ENCODE results near the gene OR6X1. TPM values are rescaled to one million over a fixed set of nuclear protein-coding genes. Genes with fewer than 3 reads are reported as not detected.
A peak's percentile ranks its signal among the peaks of the same experiment; 100 is the strongest.

OR6X1 gene
- total RNA-seq, 1 experiment from 2014 or later: not detected

GRCh38 chr11:123742031-123742723 lies 12.1 kb downstream of the OR6X1 start (continued):
- TF ChIP-seq AR (CRISPR knock-in tag; IDR thresholded peaks at IDR 0.05) (no peak), OVOL2 (CRISPR knock-in tag; IDR thresholded peaks at IDR 0.05; ENCODE audit: borderline replicate concordance) (no peak), NFYB (CRISPR knock-in tag; conservative IDR thresholded peaks at IDR 0.05; ENCODE audit: low read depth) (no peak), MLX (CRISPR knock-in tag; IDR thresholded peaks at IDR 0.05) (no peak), PRRX2 (CRISPR knock-in tag; IDR thresholded peaks at IDR 0.05) (no peak), USF1 (CRISPR knock-in tag; IDR thresholded peaks at IDR 0.05) (peak; percentile 28; the same call in 1 of the 2 replicates), CDX4 (CRISPR knock-in tag; IDR thresholded peaks at IDR 0.05; ENCODE audit: borderline replicate concordance) (no peak), ELF4 (CRISPR knock-in tag; IDR thresholded peaks at IDR 0.05; ENCODE audit: low read depth) (no peak), PREB (CRISPR knock-in tag; IDR thresholded peaks at IDR 0.05; ENCODE audit: borderline replicate concordance) (no peak)

GRCh38 chr11:123741159-123742030 lies 12.9 kb downstream of the OR6X1 start, which contains the start of gene ZNF202:
Gene ZNF202, minus strand, starts transcription at chr11:123741660. Its CDS starts 10,772 bp downstream, at chr11:123730888.
- H3K36me3 Mint-ChIP-seq: peaks cover 40% of the 10 kb centered on the region
- peak within 1 kb of the TSS; percentile 95 for H3K27ac Mint-ChIP-seq
- no peaks in the 10 kb centered on the region; the same call in 1 of the 2 replicates for H3K27me3 Mint-ChIP-seq (ENCODE audit: low read depth)
- DNase-seq (ENCODE audit: low spot score): peak; percentile 90
- ATAC-seq: peak; percentile 72
- peaks cover 53% of the 10 kb centered on the region for H3K4me1 Mint-ChIP-seq
- H3K9me3 Mint-ChIP-seq: peaks cover 22% of the 10 kb centered on the region
- ChIA-PET POLR2A (no interaction called here), CTCF (interaction anchor here (1.5 kb wide), 1 partner anchor 31 kb away, joined by 6 read pairs; no protein-coding TSS in a partner anchor)
- peak within 1 kb of the TSS; percentile 79 for H3K4me3 Mint-ChIP-seq
- TF ChIP-seq NR1H2 (CRISPR knock-in tag; IDR thresholded peaks at IDR 0.05): no peak
- TF ChIP-seq FOXK1 (CRISPR knock-in tag; IDR thresholded peaks at IDR 0.05): peak; percentile 68; the same call in 1 of the 2 replicates
- TF ChIP-seq PREB (CRISPR knock-in tag; IDR thresholded peaks at IDR 0.05; ENCODE audit: borderline replicate concordance): peak; percentile 60; the same call in 1 of the 2 replicates
- TF ChIP-seq ZNF138 (CRISPR knock-in tag; conservative IDR thresholded peaks at IDR 0.05): no peak
- TF ChIP-seq ZNF263 (CRISPR knock-in tag; IDR thresholded peaks at IDR 0.05; ENCODE audit: low read depth): peak; percentile 26; the same call in 1 of the 2 replicates
- TF ChIP-seq ZNF416 (CRISPR knock-in tag; IDR thresholded peaks at IDR 0.05): no peak; the same call in 1 of the 2 replicates
- peak; percentile 95 for TF ChIP-seq USF1 (CRISPR knock-in tag; IDR thresholded peaks at IDR 0.05)
- TF ChIP-seq FOXP1 (CRISPR knock-in tag; IDR thresholded peaks at IDR 0.05; ENCODE audit: borderline replicate concordance): peak; percentile 85; the same call in 1 of the 2 replicates
- TF ChIP-seq ZNF219 (CRISPR knock-in tag; IDR thresholded peaks at IDR 0.05; ENCODE audit: borderline replicate concordance): 0 out of 2 replicates have a peak, but pooled peaks have one; percentile 19
- peak; percentile 40; the same call in 1 of the 2 replicates for TF ChIP-seq ZBTB43 (CRISPR knock-in tag; IDR thresholded peaks at IDR 0.05)
- TF ChIP-seq ATF2 (CRISPR knock-in tag; IDR thresholded peaks at IDR 0.05; ENCODE audit: borderline replicate concordance, low read depth): no peak
- no peak for TF ChIP-seq ZNF423 (CRISPR knock-in tag; IDR thresholded peaks at IDR 0.05)
- 0 out of 2 replicates have a peak, but pooled peaks have one; percentile 57 for TF ChIP-seq NR3C1 (CRISPR knock-in tag; conservative IDR thresholded peaks at IDR 0.05; ENCODE audit: low read depth)
- TF ChIP-seq SOX15 (CRISPR knock-in tag; IDR thresholded peaks at IDR 0.05): no peak
